HG02973 (cell line): ENCODE measurements around the gene PHETA2.
"Not testable (repeated sequence)": the region's sequence is repeated elsewhere in the genome, so short reads cannot be mapped to it uniquely, and the experiment has no call there.

ENCODE experiments used
- ATAC-seq: cut with Tn5 transposase; IDR thresholded peaks from one replicate; pipeline ENCODE4 v1.9.1; 2021; ENCODE audit warnings: moderate library complexity; ENCODE audit not compliant: unreplicated experiment

The PHETA2 gene

DNA sequence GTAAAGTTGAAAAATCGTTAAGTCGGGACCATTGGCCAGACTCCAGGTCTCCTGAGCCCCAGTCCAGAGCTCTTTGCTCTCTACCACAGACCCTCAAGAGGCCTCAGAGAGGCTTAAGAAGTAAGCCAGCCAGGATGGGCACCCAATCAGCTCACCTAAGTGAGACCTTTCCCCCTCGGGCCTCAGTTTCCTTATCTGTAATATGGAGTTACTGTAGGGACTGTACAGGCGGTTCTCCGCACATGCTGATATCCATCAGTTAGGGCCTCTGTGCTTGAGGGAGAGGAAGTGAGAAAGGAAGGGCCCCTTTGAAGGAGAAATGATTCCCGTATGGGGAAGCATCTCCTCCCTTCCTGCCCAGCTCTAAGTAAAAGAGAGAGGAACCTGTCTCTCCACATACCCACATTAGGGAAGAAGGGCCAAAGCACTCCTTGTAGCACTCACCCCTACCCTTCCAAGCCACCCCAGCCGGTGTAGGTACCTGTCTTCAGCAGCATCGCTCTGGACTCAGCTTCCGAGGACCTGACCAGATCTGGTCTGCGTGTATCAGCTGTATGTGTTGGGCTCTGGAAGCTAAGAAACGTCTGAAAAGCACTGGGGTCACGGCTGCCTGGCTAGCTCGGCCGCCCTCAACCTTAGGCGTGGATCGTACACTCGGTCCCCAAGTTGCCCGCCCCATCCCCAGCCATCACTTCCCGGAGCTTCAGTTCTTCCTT is 4.1 kb upstream of the PHETA2 start:
- ATAC-seq, result no peak

GRCh38 chr22:42070517-42071422 is 3.3 kb upstream of the PHETA2 start, which contains the start of gene NAGA:
Gene NAGA, minus strand, starts transcription at chr22:42070812. Its CDS starts 515 bp downstream, at chr22:42070297.
- peak; percentile 81 for ATAC-seq

GRCh38 chr22:42071508-42071907 is 2.5 kb upstream of the PHETA2 start:
- ATAC-seq, result not testable (repeated sequence)

DNA sequence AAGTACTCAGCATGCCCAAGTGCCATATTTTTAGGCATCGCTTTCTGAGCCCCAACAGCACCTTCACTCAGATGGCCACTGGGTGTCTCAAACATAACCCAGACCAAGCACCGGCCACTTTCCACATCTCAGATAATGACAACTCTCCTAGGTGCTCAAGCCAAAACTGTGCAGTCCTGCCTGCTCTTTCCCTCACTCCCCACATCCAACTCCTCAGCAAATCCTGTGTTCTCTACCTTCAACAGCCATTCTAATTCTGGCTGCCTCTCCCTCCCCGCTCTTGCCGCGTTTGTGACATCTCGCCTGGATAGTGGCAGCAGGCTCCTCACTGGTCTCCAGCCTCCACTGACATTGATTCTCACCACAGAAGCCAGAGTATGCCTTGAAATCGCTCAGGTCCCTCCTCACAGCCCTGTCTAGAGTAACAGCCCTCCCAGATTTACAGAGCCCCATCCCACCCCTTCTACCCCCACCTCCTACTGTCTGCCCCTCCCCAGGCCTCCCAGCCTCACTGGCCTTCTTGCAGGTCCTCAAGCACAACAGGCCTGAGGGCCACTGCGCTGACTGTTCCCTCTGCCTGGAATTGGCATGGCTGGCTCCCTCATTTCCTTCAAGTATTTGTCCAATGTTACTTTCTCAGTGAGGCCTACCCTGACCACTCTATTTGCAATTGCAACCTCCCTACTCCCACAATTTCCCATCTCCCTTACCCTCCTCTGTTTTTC is 1.3 kb upstream of the PHETA2 start:
- no peak for ATAC-seq

GRCh38 chr22:42073621-42074041 is 417 bp upstream of the PHETA2 start:
- no peak for ATAC-seq

DNA sequence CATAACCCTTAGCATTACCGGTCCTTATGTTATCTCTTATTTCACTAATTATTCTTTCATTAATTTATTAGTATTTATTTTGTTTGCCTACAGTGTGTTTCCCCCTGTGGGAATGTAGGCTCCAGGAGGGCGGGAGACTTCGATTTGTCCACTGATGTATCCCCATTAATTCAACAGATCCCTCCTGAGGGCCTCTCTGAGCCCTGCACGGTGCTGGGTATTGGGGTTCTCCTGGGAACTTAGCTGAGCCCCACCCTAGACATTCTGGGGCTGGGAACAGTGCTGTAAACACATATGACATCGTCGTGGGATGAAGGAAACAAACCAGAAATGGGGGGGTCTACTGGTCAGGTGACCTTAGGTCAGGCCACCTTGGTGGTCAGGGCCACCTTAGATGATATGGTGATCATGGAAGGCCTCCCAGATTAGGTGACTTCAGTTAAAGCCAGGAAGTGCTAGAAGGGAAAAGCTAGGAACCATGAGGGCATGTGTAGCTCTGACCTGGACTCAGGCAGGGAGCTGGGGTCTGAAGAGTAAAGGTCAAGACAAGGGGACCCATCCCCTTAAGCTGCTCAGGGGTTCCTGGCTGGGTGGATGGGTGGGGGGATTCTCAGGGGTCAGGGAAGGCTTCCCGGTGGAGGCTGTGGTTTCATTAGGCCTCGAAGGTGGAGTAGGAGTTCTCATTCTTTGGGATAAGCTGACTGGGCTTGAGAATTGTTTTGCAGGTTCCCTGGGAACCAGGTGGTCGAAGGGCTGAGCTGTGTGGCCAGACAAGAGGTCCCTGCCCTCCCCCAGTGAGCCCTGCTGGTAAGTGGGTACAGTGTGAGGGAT is 1.0 kb downstream of the PHETA2 start:
- ATAC-seq, result no peak

GRCh38 chr22:42076764-42077485 is 2.9 kb downstream of the PHETA2 start:
- no peak for ATAC-seq

DNA sequence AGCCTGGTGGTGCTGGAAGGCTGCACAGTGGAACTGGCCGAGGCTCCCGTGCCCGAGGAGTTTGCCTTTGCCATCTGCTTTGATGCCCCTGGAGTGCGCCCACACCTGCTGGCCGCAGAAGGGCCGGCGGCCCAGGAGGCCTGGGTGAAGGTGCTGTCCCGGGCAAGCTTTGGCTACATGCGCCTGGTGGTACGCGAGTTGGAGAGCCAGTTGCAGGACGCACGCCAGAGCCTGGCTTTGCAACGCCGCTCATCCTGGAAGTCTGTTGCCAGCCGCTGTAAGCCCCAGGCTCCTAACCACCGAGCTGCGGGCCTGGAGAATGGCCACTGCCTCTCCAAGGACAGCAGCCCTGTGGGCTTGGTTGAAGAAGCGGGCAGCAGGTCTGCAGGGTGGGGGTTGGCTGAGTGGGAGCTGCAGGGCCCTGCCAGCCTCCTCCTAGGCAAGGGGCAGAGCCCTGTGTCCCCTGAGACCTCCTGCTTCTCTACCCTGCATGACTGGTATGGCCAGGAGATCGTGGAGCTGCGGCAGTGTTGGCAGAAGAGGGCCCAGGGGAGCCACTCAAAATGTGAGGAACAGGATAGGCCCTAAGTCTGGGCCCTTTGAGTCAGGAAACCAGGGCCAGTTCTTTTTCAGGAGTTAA is 3.6 kb downstream of the PHETA2 start:
- no peak for ATAC-seq

DNA sequence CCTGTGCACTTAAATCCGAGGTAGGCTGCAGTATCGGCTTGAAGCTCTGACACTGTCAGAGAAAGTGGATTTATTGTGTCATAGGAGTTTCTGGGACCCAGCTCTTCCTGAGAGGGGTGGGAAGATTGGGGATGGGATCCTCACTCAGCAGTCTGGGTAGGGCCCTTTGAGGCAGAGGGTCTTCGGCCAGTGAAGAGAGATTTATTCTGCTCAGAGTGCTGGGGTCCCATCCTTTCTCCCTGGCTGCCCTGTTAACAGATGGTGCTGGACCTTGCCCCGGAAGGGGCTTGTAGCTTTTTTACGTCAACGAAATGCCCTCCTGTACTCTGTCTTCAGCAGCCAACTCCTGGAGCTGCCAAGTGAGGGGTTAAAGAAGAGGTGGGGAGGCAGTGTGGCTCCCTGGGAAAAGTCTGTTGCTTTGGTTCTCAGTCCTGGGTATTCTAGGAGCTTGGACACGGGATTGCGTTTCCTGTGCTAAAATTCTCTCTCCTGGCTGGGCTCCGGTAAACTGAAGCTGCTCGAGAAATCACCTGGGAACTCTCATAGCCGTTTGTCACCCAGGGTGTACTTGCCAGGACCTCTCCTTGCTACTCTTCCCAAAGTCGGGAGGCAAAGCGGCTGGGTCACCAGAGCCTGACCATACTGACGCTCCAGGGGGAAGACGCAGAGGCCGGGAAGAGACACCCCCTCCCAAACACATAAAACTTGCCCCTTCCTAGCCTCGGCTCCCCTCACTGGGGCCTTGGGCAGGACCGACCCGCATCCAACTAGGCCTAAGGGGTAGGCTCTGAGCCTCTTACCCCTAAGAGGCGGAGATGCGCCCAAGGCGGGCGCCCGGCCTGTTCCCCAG is 4.6 kb downstream of the PHETA2 start:
- no peak for ATAC-seq

DNA sequence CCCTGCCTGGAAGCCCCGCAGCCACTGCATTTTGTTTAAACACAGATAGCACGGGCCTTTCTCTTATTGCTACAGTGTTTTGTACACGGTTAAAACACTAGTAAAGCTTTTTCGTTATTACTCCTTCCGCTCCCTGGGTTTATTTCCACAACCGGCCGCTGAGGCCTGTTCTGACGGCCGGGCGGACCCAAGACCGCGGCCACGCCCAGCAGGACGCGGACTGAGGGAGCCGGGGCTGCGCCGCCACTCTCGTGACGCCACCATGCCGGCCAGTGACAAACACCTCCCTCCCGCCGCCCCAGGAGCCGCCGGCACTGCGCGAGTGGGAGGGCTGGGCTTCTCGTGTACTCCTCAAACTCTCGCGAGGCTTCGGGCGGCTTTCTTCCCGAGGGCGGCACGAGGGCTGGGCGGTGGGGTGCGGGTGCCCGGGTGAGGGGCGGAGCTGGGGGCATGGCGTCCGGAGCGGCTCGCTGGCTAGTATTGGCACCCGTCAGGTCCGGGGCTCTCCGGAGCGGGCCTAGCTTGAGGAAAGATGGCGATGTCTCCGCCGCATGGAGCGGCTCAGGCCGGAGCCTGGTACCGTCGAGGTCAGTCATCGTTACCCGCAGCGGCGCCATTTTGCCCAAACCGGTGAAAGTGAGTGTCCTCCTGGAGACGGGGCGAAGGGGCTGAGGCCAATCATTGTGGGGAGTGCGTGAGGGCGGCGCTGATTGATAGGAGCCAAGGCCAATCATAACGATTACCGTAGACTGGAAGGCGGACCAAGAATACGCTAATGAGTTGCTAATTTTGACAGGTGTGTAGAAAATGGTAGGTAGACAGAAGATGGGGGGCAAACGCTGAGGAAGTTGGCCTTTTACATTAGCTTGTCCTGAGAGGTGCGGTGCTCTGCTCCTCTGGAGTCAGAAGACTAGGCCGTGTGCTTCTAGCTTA is 5.5 kb downstream of the PHETA2 start, which contains the start of gene SMDT1:
SMDT1 (plus strand) TSS at position 382 of the 933 bp plus-strand sequence; CDS start at position 451, 69 bp downstream.
- ATAC-seq, result peak; percentile 70

DNA sequence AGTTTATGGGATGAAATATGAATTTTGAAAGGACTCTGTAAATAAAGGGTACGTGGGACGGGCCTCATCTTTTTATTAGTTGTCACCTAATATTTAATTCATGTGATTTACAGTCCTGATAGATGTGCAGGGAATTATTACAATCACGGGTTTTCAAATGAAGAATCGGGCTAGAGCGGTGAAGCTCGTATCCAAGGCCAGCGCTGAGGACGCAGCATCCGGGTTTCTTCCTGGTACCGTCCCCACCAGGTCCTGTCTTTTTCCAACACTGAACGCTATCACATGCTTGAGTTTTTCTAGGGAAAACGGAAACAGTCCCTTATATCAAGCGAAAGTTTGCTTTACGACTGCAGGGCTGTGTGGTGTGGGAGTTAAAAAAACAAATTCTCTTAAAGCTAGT is 6.2 kb downstream of the PHETA2 start:
- no peak for ATAC-seq

- no peak for ATAC-seq
Measured at GRCh38 chr22:42083119-42083518, 9.1 kb downstream of the PHETA2 start.

- no peak for ATAC-seq
Measured at GRCh38 chr22:42084874-42085273, 10.8 kb downstream of the PHETA2 start.

GRCh38 chr22:42086051-42086450 is 12.0 kb downstream of the PHETA2 start:
- no peak for ATAC-seq

GRCh38 chr22:42090596-42091454 is 16.8 kb downstream of the PHETA2 start, which contains the start of gene NDUFA6:
Gene NDUFA6, minus strand, starts transcription at chr22:42090772. Its CDS starts 28 bp downstream, at chr22:42090744.
- ATAC-seq, result peak; percentile 90

DNA sequence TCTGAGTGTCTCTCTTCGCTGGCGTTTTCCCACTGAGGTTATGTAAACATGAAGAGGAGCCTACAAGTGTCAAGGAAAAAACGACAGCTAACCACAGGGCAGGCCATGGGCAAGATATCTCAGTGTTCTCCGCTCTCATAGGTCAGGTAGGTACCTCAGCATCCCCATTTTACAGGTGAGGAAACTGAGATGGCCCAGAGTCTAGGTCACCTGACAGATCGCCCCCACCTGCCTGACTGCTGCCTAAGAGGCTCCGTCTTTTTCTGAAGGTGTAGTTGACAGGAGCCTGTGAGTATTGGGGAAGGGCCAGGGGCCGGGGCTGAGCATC is 17.4 kb downstream of the PHETA2 start:
- ATAC-seq, result no peak
